KOPT-K1 (cell line): ENCODE results near the gene ZFR2.
"Not testable (repeated sequence)": the region's sequence is repeated elsewhere in the genome, so short reads cannot be mapped to it uniquely, and the experiment has no call there.

Experiments used
- H3K27ac ChIP-seq: fragments of 200-600 bp; sonication (generic); 2 replicates; pipeline ENCODE4 v1.5.1; 2016; ENCODE audit warnings: antibody characterized with exemption, mild to moderate bottlenecking, low read depth, low read length; ENCODE audit not compliant: poor library complexity, severe bottlenecking
- H3K36me3 ChIP-seq: fragments of 200-600 bp; sonication (generic); 2 replicates; pipeline ENCODE4 v1.5.1; 2017; ENCODE audit warnings: antibody characterized with exemption, mild to moderate bottlenecking, low read length, moderate library complexity; ENCODE audit not compliant: insufficient read depth
- H3K9me3 ChIP-seq: fragments of 200-600 bp; sonication (generic); 2 replicates; pipeline ENCODE4 v1.5.1; 2017; ENCODE audit warnings: antibody characterized with exemption, low read length, mild to moderate bottlenecking; ENCODE audit not compliant: insufficient read depth, poor library complexity, severe bottlenecking

ZFR2 gene

DNA sequence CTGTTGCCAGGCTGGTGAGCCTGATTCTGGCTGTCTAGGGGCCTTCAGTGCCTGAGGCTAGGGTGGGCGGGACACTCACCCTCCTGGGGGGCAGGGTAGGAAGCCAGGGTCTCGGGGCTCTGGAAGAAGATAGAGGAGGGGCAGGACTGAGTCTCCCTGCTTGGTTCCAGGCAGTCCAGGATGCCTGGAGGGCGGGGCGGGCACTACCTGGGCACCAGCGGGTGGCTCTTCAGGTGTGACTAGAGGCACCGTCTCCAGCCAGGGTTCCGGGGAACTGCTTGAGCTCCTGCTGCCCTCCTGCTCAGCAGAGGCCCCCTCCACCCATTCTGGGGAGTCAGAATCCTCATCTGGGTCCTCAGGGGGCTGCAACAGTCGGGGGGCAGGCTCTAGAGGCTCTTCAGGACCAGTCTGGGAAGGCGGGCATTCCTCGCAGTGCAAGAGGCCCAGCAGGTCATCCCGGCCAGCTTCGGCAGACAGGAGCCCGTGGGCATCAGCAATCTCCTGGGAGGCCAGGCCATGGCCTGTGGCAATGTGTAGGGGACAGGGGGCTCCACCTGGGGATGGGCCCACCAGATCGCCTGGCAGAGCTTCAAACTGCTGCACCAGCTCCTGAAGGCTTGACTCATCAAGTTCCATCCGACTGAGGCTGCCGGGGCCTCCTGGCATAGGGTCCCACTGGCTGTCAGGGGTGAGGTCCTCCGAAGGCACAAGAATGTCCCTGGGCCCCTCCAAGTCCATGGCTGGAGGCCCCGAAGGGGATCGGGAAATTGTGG, 109.2 kb downstream of the ZFR2 start:
- H3K9me3 ChIP-seq: no peaks in the 10 kb centered on the region
- peaks cover 18% of the 10 kb centered on the region; the same call in 1 of the 2 replicates for H3K36me3 ChIP-seq
- H3K27ac ChIP-seq: no peak overlapping the region

DNA sequence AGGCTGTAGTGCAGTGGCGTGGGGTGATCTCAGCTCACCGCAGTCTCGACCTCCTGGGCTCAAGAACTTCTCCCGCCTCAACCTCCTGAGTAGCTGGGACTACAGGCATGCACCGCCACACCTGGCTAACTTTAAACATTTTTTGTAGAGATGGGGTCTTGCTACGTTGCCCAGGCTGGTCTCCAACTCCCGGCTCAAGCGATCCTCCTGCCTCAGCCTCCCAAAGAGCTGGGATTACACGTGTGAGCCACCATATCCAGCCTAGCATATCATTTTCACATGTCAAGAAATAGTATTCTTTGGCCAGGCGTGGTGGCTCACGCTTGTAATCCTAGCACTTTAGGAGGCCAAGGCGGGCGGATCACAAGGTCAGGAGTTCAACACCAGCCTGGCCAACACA, 110.5 kb downstream of the ZFR2 start:
- not testable (repeated sequence) for H3K9me3 ChIP-seq, H3K27ac ChIP-seq
- peaks cover 18% of the 10 kb centered on the region; the same call in 1 of the 2 replicates for H3K36me3 ChIP-seq

DNA sequence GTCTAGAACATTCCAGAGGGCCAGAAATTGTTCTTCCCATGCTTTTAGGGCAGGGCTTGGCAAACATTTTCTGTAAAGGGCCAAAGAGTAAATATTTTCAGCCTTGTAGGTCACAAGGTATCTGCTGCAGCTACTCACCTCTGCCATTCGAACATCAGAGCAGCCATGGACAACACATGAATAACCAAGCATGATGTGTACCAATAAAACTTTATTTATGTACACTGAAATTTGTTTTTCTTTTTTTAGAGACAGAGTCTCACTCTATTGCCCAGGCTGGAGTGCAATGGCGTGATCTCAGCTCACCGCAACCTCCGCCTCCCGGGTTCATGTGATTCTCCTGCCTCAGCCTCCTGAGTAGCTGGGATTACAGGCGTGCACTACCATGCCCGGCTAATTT, 111.1 kb downstream of the ZFR2 start:
- peaks cover 18% of the 10 kb centered on the region; the same call in 1 of the 2 replicates for H3K36me3 ChIP-seq
- H3K9me3 ChIP-seq, H3K27ac ChIP-seq: not testable (repeated sequence)
